ENCODE results near the gene CD59. TPM values are rescaled to one million over a fixed set of nuclear protein-coding genes. Genes with fewer than 3 reads are reported as not detected.

CD59 gene
- total and polyA plus RNA-seq, 2 of the 13 experiments (the other 11 are each of a cell fraction or from before 2014, with no cell fraction given) = 127 to 289 TPM

DNA sequence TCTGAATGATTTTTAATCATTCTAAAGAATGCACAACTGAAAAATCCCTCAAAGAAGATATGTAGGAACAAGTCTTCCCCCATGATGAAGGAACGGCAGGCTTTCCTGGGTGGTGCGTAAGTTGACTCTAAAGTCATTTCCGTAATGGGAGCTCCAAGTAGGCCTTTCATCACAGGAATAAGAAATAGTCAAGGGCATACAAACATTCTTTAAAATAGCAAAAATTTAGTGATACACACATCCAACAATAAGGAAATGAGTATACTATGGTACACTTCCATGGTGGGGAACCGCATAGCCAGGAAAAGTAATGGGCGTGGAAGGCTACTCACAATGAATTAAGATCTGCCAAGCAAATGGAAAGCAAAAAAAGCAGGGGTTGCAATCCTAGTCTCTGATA, 10.7 kb downstream of the CD59 start:
- ChIA-PET POLR2A (interaction anchor here (2.1 kb wide), 1 partner anchor 11 kb away, joined by 12 read pairs; the partner anchor contains the start of gene CD59), CTCF (ENCODE audit: low intra/inter-chr PET ratio, low total read pairs) (no interaction called here)
- no peak for TF ChIP-seq ZNF75D (CRISPR knock-in tag; IDR thresholded peaks at IDR 0.05; ENCODE audit: borderline replicate concordance)
- TF ChIP-seq HDAC1 (CRISPR knock-in tag; IDR thresholded peaks at IDR 0.05) = no peak
- no peak for TF ChIP-seq HMG20A (CRISPR knock-in tag; IDR thresholded peaks at IDR 0.05; ENCODE audit: borderline replicate concordance)
- TF ChIP-seq NCOA1 (CRISPR knock-in tag; IDR thresholded peaks at IDR 0.05) = no peak
- no peak for TF ChIP-seq CC2D1A (CRISPR knock-in tag; IDR thresholded peaks at IDR 0.05)
- TF ChIP-seq, protein P1, sequence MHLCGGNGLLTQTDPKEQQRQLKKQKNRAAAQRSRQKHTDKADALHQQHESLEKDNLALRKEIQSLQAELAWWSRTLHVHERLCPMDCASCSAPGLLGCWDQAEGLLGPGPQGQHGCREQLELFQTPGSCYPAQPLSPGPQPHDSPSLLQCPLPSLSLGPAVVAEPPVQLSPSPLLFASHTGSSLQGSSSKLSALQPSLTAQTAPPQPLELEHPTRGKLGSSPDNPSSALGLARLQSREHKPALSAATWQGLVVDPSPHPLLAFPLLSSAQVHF (CRISPR knock-in tag; IDR thresholded peaks at IDR 0.05) = no peak
- no peak for TF ChIP-seq NR2C2 (CRISPR knock-in tag; IDR thresholded peaks at IDR 0.05; ENCODE audit: borderline replicate concordance)
- TF ChIP-seq, protein P2, sequence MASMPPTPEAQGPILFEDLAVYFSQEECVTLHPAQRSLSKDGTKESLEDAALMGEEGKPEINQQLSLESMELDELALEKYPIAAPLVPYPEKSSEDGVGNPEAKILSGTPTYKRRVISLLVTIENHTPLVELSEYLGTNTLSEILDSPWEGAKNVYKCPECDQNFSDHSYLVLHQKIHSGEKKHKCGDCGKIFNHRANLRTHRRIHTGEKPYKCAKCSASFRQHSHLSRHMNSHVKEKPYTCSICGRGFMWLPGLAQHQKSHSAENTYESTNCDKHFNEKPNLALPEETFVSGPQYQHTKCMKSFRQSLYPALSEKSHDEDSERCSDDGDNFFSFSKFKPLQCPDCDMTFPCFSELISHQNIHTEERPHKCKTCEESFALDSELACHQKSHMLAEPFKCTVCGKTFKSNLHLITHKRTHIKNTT (CRISPR knock-in tag; IDR thresholded peaks at IDR 0.05) = no peak
- TF ChIP-seq ZNF672 (CRISPR knock-in tag; IDR thresholded peaks at IDR 0.05) = no peak
- TF ChIP-seq SYNCRIP (IDR thresholded peaks at IDR 0.05; ENCODE audit: insufficient read depth, low read depth, low read length) = no peak
- TF ChIP-seq ATRX (CRISPR knock-in tag; IDR thresholded peaks at IDR 0.05; ENCODE audit: borderline replicate concordance) = no peak
- TF ChIP-seq ARNT (IDR thresholded peaks at IDR 0.05) = no peak
- no peak for TF ChIP-seq MIER3 (CRISPR knock-in tag; IDR thresholded peaks at IDR 0.05; ENCODE audit: borderline replicate concordance)
- no peak for TF ChIP-seq SMAD3 (CRISPR knock-in tag; IDR thresholded peaks at IDR 0.05)
- no peak for TF ChIP-seq TCF7 (IDR thresholded peaks at IDR 0.05; ENCODE audit: low read depth)
- Histone ChIP-seq H3K4me1 (ENCODE audit: insufficient read depth, low read length) (peaks cover 35% of the 10 kb centered on the region), H3K4me2 (ENCODE audit: low read depth, low read length) (no peak overlapping the region), H2AFZ (ENCODE audit: low read length) (no peak overlapping the region), H4K20me1 (ENCODE audit: insufficient read depth, low read length) (peaks cover 3% of the 10 kb centered on the region), H3K9me3 (ENCODE audit: low read length) (no peaks in the 10 kb centered on the region), H3K36me3 (replicated peaks in 1 of 2; ENCODE audit: control insufficient read depth in 1 of 2, insufficient read depth in 2 of 2, low read length in 2 of 2) (peaks cover 11 to 15% of the 10 kb centered on the region in 2 experiments; a peak in 3 of 5 replicates), H3K9ac (ENCODE audit: insufficient read depth, low read depth, low read length) (no peak overlapping the region), H3K27ac (ENCODE audit: extremely low read length, insufficient read depth, low read length) (no peak overlapping the region), H3K27me3 (ENCODE audit: control insufficient read depth in 1 of 2, insufficient read depth in 2 of 2, low read length in 2 of 2) (no peaks in the 10 kb centered on the region), H3K4me3 (replicated peaks in 1 of 3; ENCODE audit: insufficient read depth in 1 of 3, low read depth in 2 of 3, low read length in 3 of 3) (no peak overlapping the region), H3K79me2 (ENCODE audit: insufficient read depth, low read length) (peaks cover 39% of the 10 kb centered on the region)
- 98% methylated on average over 5 of the region's 5 CpGs for WGBS (ENCODE audit: low lambda C conversion rate)
- no peak for DNase-seq (ENCODE audit: low spot score)
- in situ Hi-C loops (cut with HindIII; ENCODE audit: extremely low pct_ligation_motif_present, low pct_unique_long_range_greater_than_20kb) = no loop called here
- intact Hi-C loops (cut with micrococcal nuclease; ENCODE audit: unreplicated experiment) = no loop called here
- no peak for ATAC-seq
- BruUV-seq (replicated peaks) = no TSS peak
- no peak for FAIRE-seq

All from HepG2 (cell line).